ENCODE data around the gene SCO2.

The SCO2 gene

DNA sequence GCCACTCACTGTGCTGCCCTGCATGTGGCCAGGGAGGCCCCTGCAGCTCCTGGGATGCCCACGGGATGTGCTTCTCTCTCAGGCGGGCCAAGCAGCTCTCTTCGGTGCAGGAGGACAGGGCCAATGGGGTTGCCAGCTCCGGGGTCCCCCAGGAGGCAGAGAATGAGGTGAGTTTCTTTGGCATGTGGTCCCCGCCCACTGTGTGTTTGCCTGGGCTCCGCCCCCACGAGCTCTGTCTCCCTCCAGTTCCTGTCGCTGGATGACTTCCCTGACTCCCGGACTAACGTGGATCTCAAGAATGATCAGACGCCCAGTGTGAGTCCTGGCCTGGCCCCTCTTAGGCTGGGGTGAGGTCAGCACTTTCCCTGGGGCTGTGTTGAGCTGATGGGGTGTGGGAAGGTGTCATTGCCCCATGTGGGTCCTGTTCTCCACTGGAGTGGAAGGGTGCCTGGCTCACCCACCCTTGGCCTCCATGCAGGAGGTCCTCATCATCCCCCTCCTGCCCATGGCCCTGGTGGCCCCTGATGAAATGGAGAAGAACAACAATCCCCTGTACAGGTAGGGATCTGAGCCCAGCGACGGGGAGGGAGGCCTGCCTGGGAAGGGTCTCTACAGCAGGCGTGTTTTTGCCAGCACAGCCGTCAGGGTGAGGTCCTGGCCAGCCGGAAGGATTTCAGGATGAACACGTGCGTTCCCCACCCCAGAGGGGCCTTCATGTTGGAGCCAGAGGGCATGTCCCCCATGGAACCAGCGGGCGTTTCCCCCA, 7.7 kb downstream of the SCO2 start:
- in situ Hi-C loops (cut with MboI; ENCODE audit: low pct_unique_long_range_greater_than_20kb, low sequenced_read_pairs, unreplicated experiment): no loop called here
- no peak for DNase-seq (ENCODE audit: low spot score)
- TF ChIP-seq, protein P1, sequence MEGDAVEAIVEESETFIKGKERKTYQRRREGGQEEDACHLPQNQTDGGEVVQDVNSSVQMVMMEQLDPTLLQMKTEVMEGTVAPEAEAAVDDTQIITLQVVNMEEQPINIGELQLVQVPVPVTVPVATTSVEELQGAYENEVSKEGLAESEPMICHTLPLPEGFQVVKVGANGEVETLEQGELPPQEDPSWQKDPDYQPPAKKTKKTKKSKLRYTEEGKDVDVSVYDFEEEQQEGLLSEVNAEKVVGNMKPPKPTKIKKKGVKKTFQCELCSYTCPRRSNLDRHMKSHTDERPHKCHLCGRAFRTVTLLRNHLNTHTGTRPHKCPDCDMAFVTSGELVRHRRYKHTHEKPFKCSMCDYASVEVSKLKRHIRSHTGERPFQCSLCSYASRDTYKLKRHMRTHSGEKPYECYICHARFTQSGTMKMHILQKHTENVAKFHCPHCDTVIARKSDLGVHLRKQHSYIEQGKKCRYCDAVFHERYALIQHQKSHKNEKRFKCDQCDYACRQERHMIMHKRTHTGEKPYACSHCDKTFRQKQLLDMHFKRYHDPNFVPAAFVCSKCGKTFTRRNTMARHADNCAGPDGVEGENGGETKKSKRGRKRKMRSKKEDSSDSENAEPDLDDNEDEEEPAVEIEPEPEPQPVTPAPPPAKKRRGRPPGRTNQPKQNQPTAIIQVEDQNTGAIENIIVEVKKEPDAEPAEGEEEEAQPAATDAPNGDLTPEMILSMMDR (IDR thresholded peaks at IDR 0.05; ENCODE audit: extremely low read depth, insufficient read depth, missing control alignments): no peak

DNA sequence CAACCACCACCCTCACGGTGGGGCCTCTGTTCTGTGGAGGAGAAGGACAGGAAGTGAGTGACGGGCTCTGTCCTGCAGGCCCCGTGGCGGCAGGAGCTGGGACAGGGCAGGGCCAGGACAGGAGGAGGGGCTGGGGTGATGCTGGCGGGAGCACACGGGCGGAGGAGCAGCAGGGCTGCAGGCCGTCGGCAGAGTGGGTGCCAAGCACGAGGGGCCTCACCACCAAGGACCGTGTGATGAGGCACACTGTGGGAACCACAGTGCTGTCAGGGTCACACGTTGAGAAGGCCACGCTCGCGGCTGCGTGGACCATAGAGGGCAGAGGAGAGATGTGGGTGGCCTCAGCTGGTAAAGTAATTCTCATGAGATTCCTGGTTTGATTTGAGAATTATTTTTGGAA, 8.5 kb downstream of the SCO2 start:
- TF ChIP-seq, protein P1 (IDR thresholded peaks at IDR 0.05; ENCODE audit: extremely low read depth, insufficient read depth, missing control alignments): no peak
- no peak for DNase-seq (ENCODE audit: low spot score)
- in situ Hi-C loops (cut with MboI; ENCODE audit: low pct_unique_long_range_greater_than_20kb, low sequenced_read_pairs, unreplicated experiment): no loop called here

DNA sequence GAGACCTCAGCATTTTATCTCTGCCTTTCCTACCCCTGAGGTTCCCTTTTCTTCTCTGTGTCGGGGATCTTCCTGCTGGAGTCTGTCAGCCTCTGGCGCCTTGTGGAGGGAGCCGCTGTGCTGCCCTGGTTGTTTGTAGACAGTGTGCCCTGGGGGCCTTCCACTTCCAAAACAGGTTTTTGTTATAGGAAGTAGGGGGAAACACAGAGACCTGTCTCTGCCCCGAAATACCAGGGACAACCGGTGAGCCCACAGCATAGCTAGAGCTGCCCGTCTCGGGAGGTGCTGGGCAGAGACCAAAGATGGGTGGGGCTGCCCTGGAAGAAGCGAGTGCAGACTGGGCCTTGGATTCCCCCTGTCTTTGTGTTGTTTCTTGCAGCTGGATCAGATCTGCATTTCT, 9.3 kb downstream of the SCO2 start:
- in situ Hi-C loops (cut with MboI; ENCODE audit: low pct_unique_long_range_greater_than_20kb, low sequenced_read_pairs, unreplicated experiment): no loop called here
- TF ChIP-seq, protein P1 (IDR thresholded peaks at IDR 0.05; ENCODE audit: extremely low read depth, insufficient read depth, missing control alignments): no peak
- DNase-seq (ENCODE audit: low spot score): no peak

DNA sequence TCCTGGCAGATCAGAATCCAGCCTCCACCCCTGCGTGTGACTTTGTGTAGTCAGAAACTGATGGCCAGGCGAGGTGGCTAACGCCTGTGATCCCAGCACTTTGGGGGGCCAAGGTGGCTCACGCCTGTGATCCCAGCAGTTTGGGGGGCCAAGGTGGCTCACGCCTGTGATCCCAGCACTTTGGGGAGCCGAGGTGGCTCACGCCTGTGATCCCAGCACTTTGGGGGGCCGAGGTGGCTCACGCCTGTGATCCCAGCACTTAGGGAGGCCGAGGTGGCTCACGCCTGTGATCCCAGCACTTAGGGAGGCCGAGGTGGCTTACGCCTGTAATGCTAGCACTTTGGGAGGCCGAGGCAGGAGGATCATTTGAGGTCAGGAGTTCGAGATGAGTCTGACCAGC, 12.2 kb downstream of the SCO2 start:
- DNase-seq (ENCODE audit: low spot score): no peak
- TF ChIP-seq, protein P1 (IDR thresholded peaks at IDR 0.05; ENCODE audit: extremely low read depth, insufficient read depth, missing control alignments): no peak
- in situ Hi-C loops (cut with MboI; ENCODE audit: low pct_unique_long_range_greater_than_20kb, low sequenced_read_pairs, unreplicated experiment): no loop called here

DNA sequence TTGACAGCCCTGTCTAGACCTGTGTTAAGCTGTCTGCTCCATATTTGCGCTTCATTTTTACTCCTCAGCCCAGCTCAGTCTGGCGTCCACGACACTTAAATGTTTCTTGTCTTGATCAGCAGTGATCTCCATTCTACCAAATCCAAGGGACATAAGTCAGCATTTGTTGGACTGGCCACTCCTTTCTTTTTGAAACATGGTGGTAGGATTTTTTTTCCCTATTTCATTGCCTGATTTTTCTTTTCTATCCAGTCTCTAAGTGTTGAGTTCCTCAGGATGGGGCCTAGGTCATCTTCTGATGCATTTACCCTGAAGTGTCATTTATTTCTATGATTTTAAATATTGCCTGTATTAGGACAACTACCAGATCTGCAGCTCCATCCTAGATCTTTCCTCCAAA, 16.5 kb downstream of the SCO2 start:
- in situ Hi-C loops (cut with MboI; ENCODE audit: low pct_unique_long_range_greater_than_20kb, low sequenced_read_pairs, unreplicated experiment): no loop called here
- no peak for DNase-seq (ENCODE audit: low spot score)
- TF ChIP-seq, protein P1 (IDR thresholded peaks at IDR 0.05; ENCODE audit: extremely low read depth, insufficient read depth, missing control alignments): no peak

DNA sequence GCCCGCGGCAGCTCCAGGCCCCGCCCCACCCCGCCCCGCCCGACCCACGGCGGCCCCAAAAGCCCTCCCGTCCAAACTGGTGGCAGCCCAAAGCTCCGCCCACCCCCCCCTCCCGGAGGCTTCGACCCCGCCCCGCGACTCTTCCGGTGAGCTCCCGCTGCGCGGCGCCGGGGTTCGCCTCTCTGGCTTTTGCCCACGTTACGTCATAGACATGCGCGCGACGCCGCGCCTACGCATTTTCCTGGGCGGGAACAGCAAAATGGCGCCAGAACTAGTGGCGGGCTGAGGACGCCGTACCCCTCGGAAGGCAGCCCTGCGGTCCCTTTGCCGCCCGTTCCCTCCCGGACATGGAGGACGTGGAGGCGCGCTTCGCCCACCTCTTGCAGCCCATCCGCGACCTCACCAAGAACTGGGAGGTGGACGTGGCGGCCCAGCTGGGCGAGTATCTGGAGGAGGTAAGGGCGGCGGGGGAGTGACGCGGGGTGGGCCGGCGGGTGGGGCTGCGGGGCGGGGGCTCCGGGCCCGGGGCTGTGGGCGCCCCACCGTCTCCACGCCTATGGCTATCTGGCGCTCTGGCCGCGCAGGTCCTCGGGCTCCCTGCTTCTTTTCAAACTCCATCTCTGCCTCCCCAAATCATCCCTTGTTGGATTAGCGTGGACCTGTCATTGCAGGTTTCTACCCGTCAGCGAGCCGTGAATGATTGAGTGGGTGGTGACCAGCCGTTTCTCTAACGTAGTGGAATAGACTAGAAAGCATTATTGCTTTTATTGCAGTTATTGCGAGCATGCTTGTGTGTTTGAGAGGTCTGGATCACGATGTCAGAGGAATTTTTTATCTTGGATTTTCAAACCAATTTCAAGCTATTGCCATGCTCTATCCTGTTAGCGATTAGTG, 17.2 kb downstream of the SCO2 start, which contains the start of gene NCAPH2:
NCAPH2 (plus strand) TSS at position 234 of the 894 bp plus-strand sequence; CDS start at position 348, 114 bp downstream.
- DNase-seq (ENCODE audit: low spot score): peak; percentile 100
- in situ Hi-C loops (cut with MboI; ENCODE audit: low pct_unique_long_range_greater_than_20kb, low sequenced_read_pairs, unreplicated experiment): no loop called here
- TF ChIP-seq, protein P1 (IDR thresholded peaks at IDR 0.05; ENCODE audit: extremely low read depth, insufficient read depth, missing control alignments): no peak

Measured in GM13977 (cell line).